ENCODE results near the gene FCN3. TPM values are rescaled to one million over a fixed set of nuclear protein-coding genes. Genes with fewer than 3 reads are reported as not detected.

The FCN3 gene
- total and polyA plus RNA-seq, 9 of the 15 experiments (the other 6 are each of a cell fraction or from before 2014, with no cell fraction given) = 0.49 TPM; not detected in 8

- TF ChIP-seq, protein P1, sequence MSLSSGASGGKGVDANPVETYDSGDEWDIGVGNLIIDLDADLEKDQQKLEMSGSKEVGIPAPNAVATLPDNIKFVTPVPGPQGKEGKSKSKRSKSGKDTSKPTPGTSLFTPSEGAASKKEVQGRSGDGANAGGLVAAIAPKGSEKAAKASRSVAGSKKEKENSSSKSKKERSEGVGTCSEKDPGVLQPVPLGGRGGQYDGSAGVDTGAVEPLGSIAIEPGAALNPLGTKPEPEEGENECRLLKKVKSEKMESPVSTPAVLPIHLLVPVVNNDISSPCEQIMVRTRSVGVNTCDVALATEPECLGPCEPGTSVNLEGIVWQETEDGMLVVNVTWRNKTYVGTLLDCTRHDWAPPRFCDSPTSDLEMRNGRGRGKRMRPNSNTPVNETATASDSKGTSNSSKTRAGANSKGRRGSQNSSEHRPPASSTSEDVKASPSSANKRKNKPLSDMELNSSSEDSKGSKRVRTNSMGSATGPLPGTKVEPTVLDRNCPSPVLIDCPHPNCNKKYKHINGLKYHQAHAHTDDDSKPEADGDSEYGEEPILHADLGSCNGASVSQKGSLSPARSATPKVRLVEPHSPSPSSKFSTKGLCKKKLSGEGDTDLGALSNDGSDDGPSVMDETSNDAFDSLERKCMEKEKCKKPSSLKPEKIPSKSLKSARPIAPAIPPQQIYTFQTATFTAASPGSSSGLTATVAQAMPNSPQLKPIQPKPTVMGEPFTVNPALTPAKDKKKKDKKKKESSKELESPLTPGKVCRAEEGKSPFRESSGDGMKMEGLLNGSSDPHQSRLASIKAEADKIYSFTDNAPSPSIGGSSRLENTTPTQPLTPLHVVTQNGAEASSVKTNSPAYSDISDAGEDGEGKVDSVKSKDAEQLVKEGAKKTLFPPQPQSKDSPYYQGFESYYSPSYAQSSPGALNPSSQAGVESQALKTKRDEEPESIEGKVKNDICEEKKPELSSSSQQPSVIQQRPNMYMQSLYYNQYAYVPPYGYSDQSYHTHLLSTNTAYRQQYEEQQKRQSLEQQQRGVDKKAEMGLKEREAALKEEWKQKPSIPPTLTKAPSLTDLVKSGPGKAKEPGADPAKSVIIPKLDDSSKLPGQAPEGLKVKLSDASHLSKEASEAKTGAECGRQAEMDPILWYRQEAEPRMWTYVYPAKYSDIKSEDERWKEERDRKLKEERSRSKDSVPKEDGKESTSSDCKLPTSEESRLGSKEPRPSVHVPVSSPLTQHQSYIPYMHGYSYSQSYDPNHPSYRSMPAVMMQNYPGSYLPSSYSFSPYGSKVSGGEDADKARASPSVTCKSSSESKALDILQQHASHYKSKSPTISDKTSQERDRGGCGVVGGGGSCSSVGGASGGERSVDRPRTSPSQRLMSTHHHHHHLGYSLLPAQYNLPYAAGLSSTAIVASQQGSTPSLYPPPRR (CRISPR knock-in tag; IDR thresholded peaks at IDR 0.05; ENCODE audit: borderline replicate concordance) = no peak
- TF ChIP-seq ASH1L (IDR thresholded peaks at IDR 0.05; ENCODE audit: borderline replicate concordance, low read depth, partially characterized antibody) = no peak
- no peak for TF ChIP-seq ZNF79 (CRISPR knock-in tag; IDR thresholded peaks at IDR 0.05; ENCODE audit: low read depth)
- TF ChIP-seq ZC3H8 (IDR thresholded peaks at IDR 0.05) = no peak
- TF ChIP-seq NR4A1 (CRISPR knock-in tag; IDR thresholded peaks at IDR 0.05) = no peak
- no peak for TF ChIP-seq NR4A1 (tag; IDR thresholded peaks at IDR 0.05)
- TF ChIP-seq, protein P2, sequence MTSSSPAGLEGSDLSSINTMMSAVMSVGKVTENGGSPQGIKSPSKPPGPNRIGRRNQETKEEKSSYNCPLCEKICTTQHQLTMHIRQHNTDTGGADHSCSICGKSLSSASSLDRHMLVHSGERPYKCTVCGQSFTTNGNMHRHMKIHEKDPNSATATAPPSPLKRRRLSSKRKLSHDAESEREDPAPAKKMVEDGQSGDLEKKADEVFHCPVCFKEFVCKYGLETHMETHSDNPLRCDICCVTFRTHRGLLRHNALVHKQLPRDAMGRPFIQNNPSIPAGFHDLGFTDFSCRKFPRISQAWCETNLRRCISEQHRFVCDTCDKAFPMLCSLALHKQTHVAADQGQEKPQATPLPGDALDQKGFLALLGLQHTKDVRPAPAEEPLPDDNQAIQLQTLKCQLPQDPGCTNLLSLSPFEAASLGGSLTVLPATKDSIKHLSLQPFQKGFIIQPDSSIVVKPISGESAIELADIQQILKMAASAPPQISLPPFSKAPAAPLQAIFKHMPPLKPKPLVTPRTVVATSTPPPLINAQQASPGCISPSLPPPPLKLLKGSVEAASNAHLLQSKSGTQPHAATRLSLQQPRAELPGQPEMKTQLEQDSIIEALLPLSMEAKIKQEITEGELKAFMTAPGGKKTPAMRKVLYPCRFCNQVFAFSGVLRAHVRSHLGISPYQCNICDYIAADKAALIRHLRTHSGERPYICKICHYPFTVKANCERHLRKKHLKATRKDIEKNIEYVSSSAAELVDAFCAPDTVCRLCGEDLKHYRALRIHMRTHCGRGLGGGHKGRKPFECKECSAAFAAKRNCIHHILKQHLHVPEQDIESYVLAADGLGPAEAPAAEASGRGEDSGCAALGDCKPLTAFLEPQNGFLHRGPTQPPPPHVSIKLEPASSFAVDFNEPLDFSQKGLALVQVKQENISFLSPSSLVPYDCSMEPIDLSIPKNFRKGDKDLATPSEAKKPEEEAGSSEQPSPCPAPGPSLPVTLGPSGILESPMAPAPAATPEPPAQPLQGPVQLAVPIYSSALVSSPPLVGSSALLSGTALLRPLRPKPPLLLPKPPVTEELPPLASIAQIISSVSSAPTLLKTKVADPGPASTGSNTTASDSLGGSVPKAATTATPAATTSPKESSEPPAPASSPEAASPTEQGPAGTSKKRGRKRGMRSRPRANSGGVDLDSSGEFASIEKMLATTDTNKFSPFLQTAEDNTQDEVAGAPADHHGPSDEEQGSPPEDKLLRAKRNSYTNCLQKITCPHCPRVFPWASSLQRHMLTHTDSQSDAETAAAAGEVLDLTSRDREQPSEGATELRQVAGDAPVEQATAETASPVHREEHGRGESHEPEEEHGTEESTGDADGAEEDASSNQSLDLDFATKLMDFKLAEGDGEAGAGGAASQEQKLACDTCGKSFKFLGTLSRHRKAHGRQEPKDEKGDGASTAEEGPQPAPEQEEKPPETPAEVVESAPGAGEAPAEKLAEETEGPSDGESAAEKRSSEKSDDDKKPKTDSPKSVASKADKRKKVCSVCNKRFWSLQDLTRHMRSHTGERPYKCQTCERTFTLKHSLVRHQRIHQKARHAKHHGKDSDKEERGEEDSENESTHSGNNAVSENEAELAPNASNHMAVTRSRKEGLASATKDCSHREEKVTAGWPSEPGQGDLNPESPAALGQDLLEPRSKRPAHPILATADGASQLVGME (CRISPR knock-in tag; IDR thresholded peaks at IDR 0.05) = no peak
- TF ChIP-seq SAFB2 (IDR thresholded peaks at IDR 0.05; ENCODE audit: borderline replicate concordance, low read depth, low read length, severe bottlenecking) = no peak
- no peak for TF ChIP-seq CHD1 (IDR thresholded peaks at IDR 0.05; ENCODE audit: low read length)
- TF ChIP-seq ZNF274 (IDR thresholded peaks at IDR 0.05; ENCODE audit: borderline replicate concordance, low read depth, low read length) = no peak
- TF ChIP-seq THAP7 (CRISPR knock-in tag; IDR thresholded peaks at IDR 0.05) = no peak
- TF ChIP-seq RFX7 (CRISPR knock-in tag; IDR thresholded peaks at IDR 0.05) = no peak
- TF ChIP-seq, protein P3, sequence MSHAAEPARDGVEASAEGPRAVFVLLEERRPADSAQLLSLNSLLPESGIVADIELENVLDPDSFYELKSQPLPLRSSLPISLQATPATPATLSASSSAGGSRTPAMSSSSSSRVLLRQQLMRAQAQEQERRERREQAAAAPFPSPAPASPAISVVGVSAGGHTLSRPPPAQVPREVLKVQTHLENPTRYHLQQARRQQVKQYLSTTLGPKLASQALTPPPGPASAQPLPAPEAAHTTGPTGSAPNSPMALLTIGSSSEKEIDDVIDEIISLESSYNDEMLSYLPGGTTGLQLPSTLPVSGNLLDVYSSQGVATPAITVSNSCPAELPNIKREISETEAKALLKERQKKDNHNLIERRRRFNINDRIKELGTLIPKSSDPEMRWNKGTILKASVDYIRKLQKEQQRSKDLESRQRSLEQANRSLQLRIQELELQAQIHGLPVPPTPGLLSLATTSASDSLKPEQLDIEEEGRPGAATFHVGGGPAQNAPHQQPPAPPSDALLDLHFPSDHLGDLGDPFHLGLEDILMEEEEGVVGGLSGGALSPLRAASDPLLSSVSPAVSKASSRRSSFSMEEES (CRISPR knock-in tag; IDR thresholded peaks at IDR 0.05) = no peak
Measured at GRCh38 chr1:27342778-27343638, 31.6 kb downstream of the FCN3 start (continued).
